Mesothelial cell of epicardium (in vitro differentiated cells): Measurements from ENCODE around the gene FAM200B. TPM values are rescaled to one million over a fixed set of nuclear protein-coding genes. Genes with fewer than 3 reads are reported as not detected.

Experiments used
- DNase-seq, 2 experiments: peaks; one replicate each; pipeline ENCODE4 v3.0.0; 2021; ENCODE audit warnings: low spot score in 2 of 2; ENCODE audit not compliant: unreplicated experiment in 2 of 2
- H3K27ac Mint-ChIP-seq: 2 replicates; pipeline ENCODE4 v1.8.0; 2021; ENCODE audit warnings: mixed read lengths
- H3K27me3 Mint-ChIP-seq: 2 replicates; pipeline ENCODE4 v1.8.0; 2021; ENCODE audit warnings: low read depth, mixed read lengths
- H3K36me3 Mint-ChIP-seq: 2 replicates; pipeline ENCODE4 v1.8.0; 2021; ENCODE audit warnings: mixed read lengths
- H3K4me1 Mint-ChIP-seq: 2 replicates; pipeline ENCODE4 v1.8.0; 2021; ENCODE audit warnings: mixed read lengths
- H3K4me3 Mint-ChIP-seq: 2 replicates; pipeline ENCODE4 v1.8.0; 2021; ENCODE audit warnings: mild to moderate bottlenecking, moderate library complexity, mixed read lengths
- H3K9me3 Mint-ChIP-seq: 2 replicates; pipeline ENCODE4 v1.8.0; 2021; ENCODE audit warnings: mixed read lengths
- total RNA-seq: library from RNA; stranded (reverse); gene quantifications from 3 replicates; pipeline ENCODE4 v1.2.1, GENCODE V29; 2021
- TF ChIP-seq, protein P1 (sequence below): fragments of 200-600 bp; sonication (generic); IDR thresholded peaks from one replicate; pipeline ENCODE4 v1.5.0; 2021; ENCODE audit warnings: antibody characterized with exemption; ENCODE audit not compliant: unreplicated experiment

Gene FAM200B
- total RNA-seq, 1 donor from 2014 or later = 32.0 TPM

DNA sequence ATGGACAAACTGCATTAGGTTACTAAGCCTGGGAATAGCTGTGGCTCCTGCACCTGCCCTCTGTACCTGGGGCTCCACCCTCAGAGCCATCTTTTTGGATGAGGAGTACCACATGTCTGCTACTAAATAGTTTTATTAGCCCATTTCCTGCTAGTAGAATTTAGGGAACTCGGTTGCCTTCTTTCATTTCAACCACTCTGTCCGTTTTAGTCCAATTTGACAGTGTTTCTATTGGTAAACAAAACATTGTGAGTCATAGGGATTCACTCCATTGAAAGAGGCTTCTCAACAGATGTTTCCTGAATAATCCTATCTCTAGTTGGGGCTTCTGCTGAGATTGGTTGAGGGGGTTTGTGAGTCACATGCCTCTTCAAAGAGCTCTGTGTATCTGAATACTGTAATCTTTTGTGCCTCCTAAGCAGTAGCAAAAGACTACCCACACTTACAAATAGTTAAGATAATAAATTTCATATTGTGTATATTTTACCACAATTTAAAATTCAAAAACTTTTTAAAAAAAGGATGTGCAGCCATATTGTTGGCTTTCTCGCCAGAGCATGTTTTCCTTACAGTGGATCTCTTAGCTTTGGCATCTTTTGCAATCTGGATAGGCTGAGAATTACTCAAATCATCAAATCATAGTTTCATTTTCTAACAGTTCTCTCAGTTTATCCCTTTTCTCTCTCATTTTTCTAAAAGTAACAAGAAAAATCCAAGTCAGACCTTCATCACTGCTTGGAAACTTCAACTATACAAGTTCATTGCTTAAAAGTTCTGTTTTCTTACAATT is 9.9 kb downstream of the FAM200B start:
- Mint-ChIP-seq H3K27ac (peak overlapping the region; percentile 94), H3K36me3 (peaks cover 21% of the 10 kb centered on the region), H3K27me3 (no peaks in the 10 kb centered on the region), H3K4me3 (no peak overlapping the region), H3K9me3 (peaks cover 7% of the 10 kb centered on the region), H3K4me1 (peaks cover 17% of the 10 kb centered on the region)
- TF ChIP-seq, protein P1, sequence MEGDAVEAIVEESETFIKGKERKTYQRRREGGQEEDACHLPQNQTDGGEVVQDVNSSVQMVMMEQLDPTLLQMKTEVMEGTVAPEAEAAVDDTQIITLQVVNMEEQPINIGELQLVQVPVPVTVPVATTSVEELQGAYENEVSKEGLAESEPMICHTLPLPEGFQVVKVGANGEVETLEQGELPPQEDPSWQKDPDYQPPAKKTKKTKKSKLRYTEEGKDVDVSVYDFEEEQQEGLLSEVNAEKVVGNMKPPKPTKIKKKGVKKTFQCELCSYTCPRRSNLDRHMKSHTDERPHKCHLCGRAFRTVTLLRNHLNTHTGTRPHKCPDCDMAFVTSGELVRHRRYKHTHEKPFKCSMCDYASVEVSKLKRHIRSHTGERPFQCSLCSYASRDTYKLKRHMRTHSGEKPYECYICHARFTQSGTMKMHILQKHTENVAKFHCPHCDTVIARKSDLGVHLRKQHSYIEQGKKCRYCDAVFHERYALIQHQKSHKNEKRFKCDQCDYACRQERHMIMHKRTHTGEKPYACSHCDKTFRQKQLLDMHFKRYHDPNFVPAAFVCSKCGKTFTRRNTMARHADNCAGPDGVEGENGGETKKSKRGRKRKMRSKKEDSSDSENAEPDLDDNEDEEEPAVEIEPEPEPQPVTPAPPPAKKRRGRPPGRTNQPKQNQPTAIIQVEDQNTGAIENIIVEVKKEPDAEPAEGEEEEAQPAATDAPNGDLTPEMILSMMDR = no peak
- DNase-seq = no peak

DNA sequence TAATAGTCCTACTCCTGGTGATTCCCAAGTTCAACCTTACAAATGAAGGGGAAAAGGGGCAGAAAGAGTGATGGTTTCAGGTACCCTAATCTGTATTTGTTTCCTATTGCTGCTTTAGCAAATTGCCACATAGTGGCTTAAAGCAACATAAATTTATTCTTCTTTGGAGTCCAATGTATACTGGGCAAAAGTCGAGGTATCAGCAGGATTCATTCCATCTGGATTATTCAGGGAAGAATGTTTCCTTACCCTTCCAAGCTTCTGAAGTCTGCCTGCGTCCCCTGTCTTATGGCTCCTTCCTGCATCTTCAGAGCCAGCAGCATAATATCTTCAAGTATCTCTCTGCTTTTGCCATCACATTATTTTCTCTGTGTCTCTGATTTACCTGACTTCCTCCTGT is 11.0 kb downstream of the FAM200B start:
- TF ChIP-seq, protein P1 = no peak
- H3K4me3 Mint-ChIP-seq = no peak overlapping the region
- H3K9me3 Mint-ChIP-seq = peaks cover 13% of the 10 kb centered on the region
- peaks cover 17% of the 10 kb centered on the region for H3K4me1 Mint-ChIP-seq
- peaks cover 13% of the 10 kb centered on the region for H3K36me3 Mint-ChIP-seq
- H3K27me3 Mint-ChIP-seq = no peaks in the 10 kb centered on the region
- DNase-seq = no peak
- H3K27ac Mint-ChIP-seq = peak overlapping the region; percentile 7

DNA sequence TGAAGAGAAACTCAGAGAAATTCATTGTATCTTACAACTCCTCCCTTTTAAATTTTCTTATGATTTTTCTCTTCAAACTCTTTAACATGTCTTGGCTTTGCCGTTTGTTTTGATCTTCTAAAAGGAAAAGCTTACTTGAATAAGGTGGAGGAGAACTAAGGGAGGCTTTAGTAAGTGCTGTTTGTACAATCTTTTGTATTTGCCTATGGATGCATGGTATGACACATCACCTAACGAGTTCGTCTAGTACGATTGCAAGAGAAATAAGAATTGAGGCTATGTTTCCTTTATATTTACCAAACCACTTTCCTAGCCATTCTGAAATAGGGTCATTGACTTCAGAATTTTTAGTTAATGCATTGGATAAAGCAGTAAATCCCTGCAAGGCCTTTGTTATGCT is 12.8 kb downstream of the FAM200B start:
- Mint-ChIP-seq H3K36me3 (peaks cover 4% of the 10 kb centered on the region), H3K27me3 (no peaks in the 10 kb centered on the region), H3K4me3 (no peak overlapping the region), H3K27ac (no peak overlapping the region), H3K4me1 (peaks cover 17% of the 10 kb centered on the region), H3K9me3 (peaks cover 19% of the 10 kb centered on the region)
- no peak for DNase-seq
- TF ChIP-seq, protein P1 = no peak

DNA sequence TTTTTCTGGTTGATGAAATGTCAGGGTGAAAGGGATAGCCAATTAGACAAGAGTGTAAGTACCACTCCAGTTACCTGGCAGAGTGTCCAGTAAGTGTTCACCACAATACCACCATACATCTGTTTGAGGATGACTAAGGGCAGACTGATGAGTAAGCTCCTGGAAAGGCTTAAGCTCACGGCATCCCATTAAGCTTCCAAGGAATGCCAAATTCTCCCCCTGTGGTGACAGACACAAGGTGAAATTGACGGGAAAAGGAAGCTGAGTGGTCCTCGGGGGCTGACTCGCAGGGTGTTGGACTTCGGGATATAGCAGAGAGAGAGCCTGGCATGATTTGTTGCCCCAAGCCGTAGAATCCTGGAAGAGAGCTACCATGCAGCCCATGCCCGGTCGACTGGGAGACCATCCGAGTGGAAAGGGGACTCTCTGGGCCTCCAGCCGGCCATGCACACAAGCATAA is 13.6 kb downstream of the FAM200B start:
- TF ChIP-seq, protein P1 = no peak
- Mint-ChIP-seq H3K9me3 (peaks cover 20% of the 10 kb centered on the region), H3K36me3 (peaks cover 4% of the 10 kb centered on the region), H3K27me3 (no peaks in the 10 kb centered on the region), H3K27ac (no peak overlapping the region), H3K4me3 (no peak overlapping the region), H3K4me1 (peaks cover 10% of the 10 kb centered on the region)
- DNase-seq = no peak

DNA sequence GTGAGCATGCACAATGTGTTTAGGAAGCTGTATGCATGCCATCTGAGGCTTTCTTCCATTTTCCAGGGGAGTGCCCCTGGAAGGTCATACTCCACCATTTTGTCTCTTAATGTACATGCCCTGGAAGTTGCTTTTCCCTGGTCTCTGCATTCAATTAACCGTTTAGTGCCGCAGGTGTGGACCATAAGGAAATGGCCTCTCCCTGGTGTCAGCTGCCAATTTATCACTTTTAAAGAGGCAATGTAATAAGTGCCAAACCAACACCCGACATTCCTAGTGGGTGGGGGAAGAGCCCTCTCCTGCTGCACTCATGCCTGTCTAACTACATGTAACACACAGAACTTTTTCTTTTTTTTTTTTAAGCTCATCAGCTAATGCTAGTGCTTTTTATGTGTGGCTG is 14.1 kb downstream of the FAM200B start:
- peaks cover 4% of the 10 kb centered on the region for H3K36me3 Mint-ChIP-seq
- H3K9me3 Mint-ChIP-seq = peaks cover 20% of the 10 kb centered on the region
- no peaks in the 10 kb centered on the region for H3K27me3 Mint-ChIP-seq
- peaks cover 5% of the 10 kb centered on the region for H3K4me1 Mint-ChIP-seq
- no peak overlapping the region for H3K4me3 Mint-ChIP-seq
- no peak overlapping the region for H3K27ac Mint-ChIP-seq
- no peak for DNase-seq
- TF ChIP-seq, protein P1 = no peak
